Progenitor cell of endocrine pancreas (in vitro differentiated cells): ENCODE measurements around the gene OLFML1. TPM values are rescaled to one million over a fixed set of nuclear protein-coding genes. Genes with fewer than 3 reads are reported as not detected.

Experiments
- DNase-seq: peaks from one replicate; pipeline ENCODE4 v3.0.0; 2021; ENCODE audit warnings: low spot score; ENCODE audit not compliant: unreplicated experiment
- H3K27ac Mint-ChIP-seq: 2 replicates; pipeline ENCODE4 v1.8.0; 2021; ENCODE audit warnings: mild to moderate bottlenecking, moderate library complexity, mixed read lengths
- H3K27me3 Mint-ChIP-seq: 2 replicates; pipeline ENCODE4 v1.8.0; 2021; ENCODE audit warnings: mixed read lengths
- H3K36me3 Mint-ChIP-seq: 2 replicates; pipeline ENCODE4 v1.8.0; 2022; ENCODE audit warnings: mixed read lengths; ENCODE audit not compliant: insufficient read depth
- H3K4me1 Mint-ChIP-seq: 2 replicates; pipeline ENCODE4 v1.8.0; 2021; ENCODE audit warnings: low read depth, mixed read lengths
- H3K4me3 Mint-ChIP-seq: 2 replicates; pipeline ENCODE4 v1.8.0; 2021; ENCODE audit warnings: low read depth, mild to moderate bottlenecking, moderate library complexity, mixed read lengths
- H3K9me3 Mint-ChIP-seq: 2 replicates; pipeline ENCODE4 v1.8.0; 2021; ENCODE audit warnings: low read depth, mixed read lengths
- total RNA-seq: library from RNA; stranded (reverse); gene quantifications from 2 replicates; pipeline ENCODE4 v1.2.1, GENCODE V29; 2021
- TF ChIP-seq, protein P1 (sequence below): fragments of 200-600 bp; sonication (generic); IDR thresholded peaks from one replicate; pipeline ENCODE4 v1.5.0; 2021; ENCODE audit warnings: antibody characterized with exemption, mild to moderate bottlenecking; ENCODE audit not compliant: unreplicated experiment

OLFML1 gene
- total RNA-seq, 1 donor from 2014 or later, result not detected

DNA sequence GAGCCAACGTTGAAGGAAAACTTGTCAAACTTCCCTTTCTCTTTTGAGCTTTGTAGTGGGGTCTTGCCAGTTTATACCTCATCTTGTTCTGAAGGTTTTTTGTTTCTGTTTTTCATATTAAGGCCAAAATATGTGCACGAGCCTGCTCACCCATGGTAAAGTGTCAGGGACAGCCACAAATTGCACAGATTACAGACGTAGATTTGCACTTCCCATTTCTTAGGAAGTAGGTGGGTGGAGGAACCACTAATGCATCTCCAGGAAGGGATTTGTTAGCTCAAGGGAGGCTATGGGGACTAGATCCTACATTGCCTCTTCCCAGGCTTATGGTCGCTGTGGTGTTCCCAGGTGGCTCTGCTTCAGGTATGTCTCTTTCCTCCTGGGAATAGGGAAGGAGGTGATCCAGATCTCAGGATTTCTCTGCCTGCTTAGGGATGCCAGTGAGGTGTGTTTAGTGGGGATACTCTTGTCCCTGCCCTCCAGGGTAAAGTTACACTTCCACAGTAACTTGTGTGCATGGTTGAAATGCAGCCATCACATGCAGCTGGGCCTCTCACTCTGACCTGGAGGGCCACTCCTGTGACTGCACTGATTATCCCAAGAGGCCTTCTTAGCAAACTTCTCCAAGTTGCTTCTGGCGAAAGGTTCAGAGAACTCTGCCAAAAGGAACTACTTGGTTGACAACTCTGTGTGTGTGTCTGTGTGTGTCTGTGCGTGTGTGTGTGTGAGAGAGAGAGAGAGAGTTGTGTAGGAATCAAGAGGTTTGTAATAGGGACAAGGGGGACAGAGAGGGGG lies 38.3 kb downstream of the OLFML1 start:
- peaks cover 2% of the 10 kb centered on the region for H3K36me3 Mint-ChIP-seq

DNA sequence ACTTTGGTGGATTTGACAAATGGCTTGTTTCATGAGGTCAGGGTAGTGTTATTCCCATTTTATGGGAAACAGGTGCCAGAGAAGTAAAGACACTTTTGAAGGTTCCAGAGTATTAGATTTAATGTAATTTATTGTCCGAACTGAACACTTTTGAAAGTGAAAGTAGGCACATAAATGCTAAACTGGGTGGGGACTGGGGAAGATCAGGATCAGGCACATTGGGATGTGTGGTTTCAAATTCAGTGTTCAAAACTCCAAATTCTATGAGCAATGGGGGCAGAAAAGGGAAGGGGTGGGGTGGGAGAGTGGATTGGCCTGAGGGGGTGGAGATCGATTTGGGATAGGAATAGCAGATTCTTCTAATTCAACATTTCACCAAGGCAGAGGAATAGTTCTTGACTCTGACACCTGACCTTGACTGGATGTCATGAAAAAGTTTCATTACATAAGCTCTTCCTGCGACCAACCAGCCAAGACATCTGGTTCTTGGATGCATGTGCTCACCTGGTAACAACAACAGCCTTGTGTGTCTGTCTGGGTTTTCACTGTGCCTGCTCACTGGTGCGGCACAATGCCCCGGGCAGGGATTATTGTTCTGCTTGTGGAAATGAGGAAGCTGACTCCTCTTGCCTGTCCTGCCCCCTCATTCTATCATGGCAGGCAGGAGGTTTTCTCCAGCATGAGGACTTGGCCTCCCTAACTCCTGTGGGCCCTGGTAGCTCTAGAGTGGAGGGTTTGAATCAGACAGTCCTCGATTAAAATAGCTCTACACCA lies 39.3 kb downstream of the OLFML1 start:
- TF ChIP-seq, protein P1, sequence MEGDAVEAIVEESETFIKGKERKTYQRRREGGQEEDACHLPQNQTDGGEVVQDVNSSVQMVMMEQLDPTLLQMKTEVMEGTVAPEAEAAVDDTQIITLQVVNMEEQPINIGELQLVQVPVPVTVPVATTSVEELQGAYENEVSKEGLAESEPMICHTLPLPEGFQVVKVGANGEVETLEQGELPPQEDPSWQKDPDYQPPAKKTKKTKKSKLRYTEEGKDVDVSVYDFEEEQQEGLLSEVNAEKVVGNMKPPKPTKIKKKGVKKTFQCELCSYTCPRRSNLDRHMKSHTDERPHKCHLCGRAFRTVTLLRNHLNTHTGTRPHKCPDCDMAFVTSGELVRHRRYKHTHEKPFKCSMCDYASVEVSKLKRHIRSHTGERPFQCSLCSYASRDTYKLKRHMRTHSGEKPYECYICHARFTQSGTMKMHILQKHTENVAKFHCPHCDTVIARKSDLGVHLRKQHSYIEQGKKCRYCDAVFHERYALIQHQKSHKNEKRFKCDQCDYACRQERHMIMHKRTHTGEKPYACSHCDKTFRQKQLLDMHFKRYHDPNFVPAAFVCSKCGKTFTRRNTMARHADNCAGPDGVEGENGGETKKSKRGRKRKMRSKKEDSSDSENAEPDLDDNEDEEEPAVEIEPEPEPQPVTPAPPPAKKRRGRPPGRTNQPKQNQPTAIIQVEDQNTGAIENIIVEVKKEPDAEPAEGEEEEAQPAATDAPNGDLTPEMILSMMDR, result no peak
- no peak for DNase-seq
- Mint-ChIP-seq H3K9me3 (no peaks in the 10 kb centered on the region), H3K4me1 (no peaks in the 10 kb centered on the region), H3K27ac (no peak overlapping the region), H3K4me3 (no peak overlapping the region), H3K27me3 (peaks cover 3% of the 10 kb centered on the region), H3K36me3 (peaks cover 1% of the 10 kb centered on the region)

More for the DNA sequence above, 38.3 kb downstream of the OLFML1 start:
- Mint-ChIP-seq H3K4me3 (no peak overlapping the region), H3K27me3 (peaks cover 9% of the 10 kb centered on the region), H3K4me1 (no peaks in the 10 kb centered on the region), H3K9me3 (peaks cover 2% of the 10 kb centered on the region), H3K27ac (peak overlapping the region; percentile 6)
- DNase-seq, result no peak
- TF ChIP-seq, protein P1, result no peak

- no peak overlapping the region for H3K27ac Mint-ChIP-seq
- TF ChIP-seq, protein P1, result no peak
- no peaks in the 10 kb centered on the region for H3K4me1 Mint-ChIP-seq
- no peak for DNase-seq
- H3K36me3 Mint-ChIP-seq, result no peaks in the 10 kb centered on the region
- H3K4me3 Mint-ChIP-seq, result no peak overlapping the region
- H3K27me3 Mint-ChIP-seq, result peaks cover 3% of the 10 kb centered on the region
- H3K9me3 Mint-ChIP-seq, result no peaks in the 10 kb centered on the region
Observed at GRCh38 chr11:7525424-7525823, 40.1 kb downstream of the OLFML1 start.

DNA sequence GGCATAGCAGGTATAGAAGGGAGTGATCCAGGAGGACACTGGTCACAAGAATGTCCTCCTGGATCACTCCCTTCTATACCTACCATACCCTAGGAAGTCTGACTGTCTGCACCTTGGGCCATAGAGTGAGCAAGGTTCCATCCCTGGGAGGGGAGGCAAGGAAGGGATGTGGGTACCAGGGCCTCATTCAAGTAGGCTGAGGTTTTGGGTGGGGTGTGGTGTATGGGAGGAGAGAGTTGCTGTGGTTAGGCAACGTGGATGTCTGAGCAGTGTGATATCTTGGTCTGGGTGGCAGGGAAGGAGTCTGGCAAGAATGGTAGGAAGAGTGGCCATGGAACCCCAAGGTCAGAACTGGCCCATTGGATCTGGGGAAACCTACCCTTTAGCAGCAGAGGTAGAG lies 41.7 kb downstream of the OLFML1 start:
- H3K27me3 Mint-ChIP-seq, result peaks cover 3% of the 10 kb centered on the region
- no peaks in the 10 kb centered on the region for H3K4me1 Mint-ChIP-seq
- TF ChIP-seq, protein P1, result no peak

GRCh38 chr11:7528514-7529049 lies 43.3 kb downstream of the OLFML1 start:
- Mint-ChIP-seq H3K9me3 (no peaks in the 10 kb centered on the region), H3K27ac (no peak overlapping the region), H3K4me3 (no peak overlapping the region), H3K27me3 (peaks cover 4% of the 10 kb centered on the region), H3K36me3 (no peaks in the 10 kb centered on the region), H3K4me1 (no peaks in the 10 kb centered on the region)
- TF ChIP-seq, protein P1, result no peak
- no peak for DNase-seq

More for the DNA sequence above, 41.7 kb downstream of the OLFML1 start:
- Mint-ChIP-seq H3K9me3 (no peaks in the 10 kb centered on the region), H3K4me3 (no peak overlapping the region), H3K36me3 (no peaks in the 10 kb centered on the region), H3K27ac (no peak overlapping the region)
- DNase-seq, result no peak
